GM21515 (cell line): Measurements from ENCODE around the gene HOXD12.

Experiments used
- ATAC-seq: cut with Tn5 transposase; IDR thresholded peaks from one replicate; pipeline ENCODE4 v1.9.1; 2021; ENCODE audit not compliant: unreplicated experiment

Gene HOXD12

GRCh38 chr2:176099728-176100546 lies at the start of gene HOXD12:
TSS of gene HOXD12 (plus strand) at chr2:176099795. CDS start at chr2:176099802, 7 bp downstream.
- ATAC-seq = no peak

GRCh38 chr2:176056406-176056805 lies 43.2 kb upstream of the HOXD12 start:
- no peak for ATAC-seq

GRCh38 chr2:176063958-176064357 lies 35.6 kb upstream of the HOXD12 start:
- ATAC-seq = no peak

- no peak for ATAC-seq
Measured at GRCh38 chr2:176066645-176067588, 32.7 kb upstream of the HOXD12 start.

GRCh38 chr2:176067589-176068418 lies 31.8 kb upstream of the HOXD12 start:
- no peak for ATAC-seq

- ATAC-seq = no peak
Measured at GRCh38 chr2:176068419-176068832, 31.2 kb upstream of the HOXD12 start.

GRCh38 chr2:176071330-176072291 lies 28.0 kb upstream of the HOXD12 start:
- no peak for ATAC-seq

GRCh38 chr2:176072292-176072669 lies 27.3 kb upstream of the HOXD12 start:
- ATAC-seq = no peak

GRCh38 chr2:176072951-176073904 lies 26.4 kb upstream of the HOXD12 start:
- no peak for ATAC-seq

GRCh38 chr2:176074919-176075425 lies 24.6 kb upstream of the HOXD12 start:
- no peak for ATAC-seq

GRCh38 chr2:176075481-176075880 lies 24.1 kb upstream of the HOXD12 start:
- ATAC-seq = no peak

- ATAC-seq = no peak
Measured at GRCh38 chr2:176076063-176076462, 23.5 kb upstream of the HOXD12 start.

- no peak for ATAC-seq
Measured at GRCh38 chr2:176076796-176077195, 22.8 kb upstream of the HOXD12 start.

GRCh38 chr2:176078541-176079284 lies 20.9 kb upstream of the HOXD12 start:
- ATAC-seq = no peak

- no peak for ATAC-seq
Measured at GRCh38 chr2:176079285-176079830, 20.2 kb upstream of the HOXD12 start.

GRCh38 chr2:176079831-176080539 lies 19.6 kb upstream of the HOXD12 start:
- ATAC-seq = no peak
